ENCODE results near the gene SMIM1.

SMIM1 gene

GRCh38 chr1:3772027-3772714 lies 378 bp upstream of the SMIM1 start:
- H3K27ac ChIP-seq: no peak overlapping the region
- no peaks in the 10 kb centered on the region for H3K79me2 ChIP-seq
- no peaks in the 10 kb centered on the region for H3K4me1 ChIP-seq
- H3K4me3 ChIP-seq (ENCODE audit: low read depth, low read length): peak overlapping the region; percentile 77
- no peaks in the 10 kb centered on the region for H3K36me3 ChIP-seq (ENCODE audit: control insufficient read depth, insufficient read depth, low read length)
- no peak overlapping the region for H3K9ac ChIP-seq
- H3K4me2 ChIP-seq (ENCODE audit: low read length): peak overlapping the region; percentile 93
- H3K9me3 ChIP-seq (ENCODE audit: control insufficient read depth, low read length): no peaks in the 10 kb centered on the region
- no peak for TF ChIP-seq CTCF (IDR thresholded peaks at IDR 0.05)
- H3K27me3 ChIP-seq (ENCODE audit: control insufficient read depth, insufficient read depth, low read length): no peaks in the 10 kb centered on the region
- H2AFZ ChIP-seq: peak overlapping the region; percentile 72

GRCh38 chr1:3773572-3774275 lies 1.2 kb downstream of the SMIM1 start:
- peak overlapping the region; percentile 79 for H2AFZ ChIP-seq
- no peak overlapping the region for H3K27ac ChIP-seq
- H3K4me3 ChIP-seq (ENCODE audit: low read depth, low read length): peak overlapping the region; percentile 77
- H3K9me3 ChIP-seq (ENCODE audit: control insufficient read depth, low read length): no peaks in the 10 kb centered on the region
- H3K79me2 ChIP-seq: no peaks in the 10 kb centered on the region
- H3K4me2 ChIP-seq (ENCODE audit: low read length): peak overlapping the region; percentile 93
- H3K9ac ChIP-seq: no peak overlapping the region
- H3K4me1 ChIP-seq: no peaks in the 10 kb centered on the region
- no peaks in the 10 kb centered on the region for H3K27me3 ChIP-seq (ENCODE audit: control insufficient read depth, insufficient read depth, low read length)
- no peaks in the 10 kb centered on the region for H3K36me3 ChIP-seq (ENCODE audit: control insufficient read depth, insufficient read depth, low read length)
- no peak for TF ChIP-seq CTCF (IDR thresholded peaks at IDR 0.05)

GRCh38 chr1:3774276-3774945 lies 1.9 kb downstream of the SMIM1 start:
- no peaks in the 10 kb centered on the region for H3K79me2 ChIP-seq
- H3K27me3 ChIP-seq (ENCODE audit: control insufficient read depth, insufficient read depth, low read length): no peaks in the 10 kb centered on the region
- no peak overlapping the region for H2AFZ ChIP-seq
- no peak overlapping the region for H3K4me3 ChIP-seq (ENCODE audit: low read depth, low read length)
- no peak overlapping the region for H3K4me2 ChIP-seq (ENCODE audit: low read length)
- H3K27ac ChIP-seq: no peak overlapping the region
- H3K36me3 ChIP-seq (ENCODE audit: control insufficient read depth, insufficient read depth, low read length): no peaks in the 10 kb centered on the region
- H3K9ac ChIP-seq: no peak overlapping the region
- H3K4me1 ChIP-seq: no peaks in the 10 kb centered on the region
- TF ChIP-seq CTCF (IDR thresholded peaks at IDR 0.05): no peak
- H3K9me3 ChIP-seq (ENCODE audit: control insufficient read depth, low read length): no peaks in the 10 kb centered on the region

- H3K4me1 ChIP-seq: no peaks in the 10 kb centered on the region
- no peaks in the 10 kb centered on the region for H3K27me3 ChIP-seq (ENCODE audit: control insufficient read depth, insufficient read depth, low read length)
- H3K9ac ChIP-seq: no peak overlapping the region
These were observed 2.5 kb downstream of the SMIM1 start for GRCh38 chr1:3774946-3775489.

More at GRCh38 chr1:3774946-3775489, 2.5 kb downstream of the SMIM1 start:
- Histone ChIP-seq H3K9me3 (ENCODE audit: control insufficient read depth, low read length) (no peaks in the 10 kb centered on the region), H3K27ac (no peak overlapping the region), H3K4me3 (ENCODE audit: low read depth, low read length) (no peak overlapping the region), H3K36me3 (ENCODE audit: control insufficient read depth, insufficient read depth, low read length) (no peaks in the 10 kb centered on the region), H3K4me2 (ENCODE audit: low read length) (no peak overlapping the region), H3K79me2 (no peaks in the 10 kb centered on the region), H2AFZ (no peak overlapping the region)
- no peak for TF ChIP-seq CTCF (IDR thresholded peaks at IDR 0.05)
